H1 (cell line): Measurements from ENCODE around the gene ADCY9.

Experiments
- ASH2L ChIP-seq: fragments of 200-600, 300-600 bp; sonication (generic); IDR thresholded peaks from one replicate; pipeline ENCODE4 v1.7.1; 2017; ENCODE audit warnings: low read length
- CEBPB ChIP-seq: IDR thresholded peaks from 2 replicates; pipeline ENCODE4 v1.6.1; 2012; ENCODE audit warnings: low read depth, low read length
- EP300 ChIP-seq, 2 experiments: IDR thresholded peaks; 1 replicate in 1 of 2; 2 replicates in 1 of 2; pipeline ENCODE4 v1.6.1; 2011 to 2012; ENCODE audit warnings: low read depth in 2 of 2, low read length in 2 of 2, mild to moderate bottlenecking in 2 of 2, borderline replicate concordance in 1 of 2, inconsistent platforms in 1 of 2, moderate library complexity in 1 of 2
- GTF2F1 ChIP-seq: IDR thresholded peaks from 2 replicates; pipeline ENCODE4 v1.6.1; 2012; ENCODE audit warnings: low read depth, low read length, improper control_type of control experiment, borderline replicate concordance
- NANOG ChIP-seq: IDR thresholded peaks from 2 replicates; pipeline ENCODE4 v1.6.1; 2011; ENCODE audit warnings: low read length, low read depth, mild to moderate bottlenecking, inconsistent platforms; ENCODE audit not compliant: insufficient read depth, poor library complexity, severe bottlenecking
- POLR2A ChIP-seq, 2 experiments: IDR thresholded peaks; 1 replicate in 1 of 2; 2 replicates in 1 of 2; pipeline ENCODE4 v1.6.1; 2011; ENCODE audit warnings: low read depth in 2 of 2, low read length in 2 of 2, mild to moderate bottlenecking in 2 of 2; ENCODE audit errors: control extremely low read depth in 1 of 2
- POLR2AphosphoS5 ChIP-seq: IDR thresholded peaks from 2 replicates; pipeline ENCODE4 v1.6.1; 2011; ENCODE audit warnings: low read depth, low read length
- RFX5 ChIP-seq: IDR thresholded peaks from 2 replicates; pipeline ENCODE4 v1.6.1; 2011; ENCODE audit warnings: low read depth, low read length, improper control_type of control experiment, borderline replicate concordance
- SIN3A ChIP-seq, 2 experiments: IDR thresholded peaks in 1 of 2; conservative IDR thresholded peaks in 1 of 2; 2 replicates each; pipeline ENCODE4 v1.6.1; 2011 to 2012; ENCODE audit warnings: low read length in 2 of 2, improper control_type of control experiment in 1 of 2, low read depth in 1 of 2, mild to moderate bottlenecking in 1 of 2
- SRF ChIP-seq: IDR thresholded peaks from 2 replicates; pipeline ENCODE4 v1.6.1; 2011; ENCODE audit warnings: mild to moderate bottlenecking, low read depth, low read length, moderate library complexity
- TAF1 ChIP-seq: IDR thresholded peaks from 2 replicates; pipeline ENCODE4 v1.6.1; 2011; ENCODE audit warnings: mild to moderate bottlenecking, low read depth, low read length
- TEAD4 ChIP-seq: IDR thresholded peaks from 2 replicates; pipeline ENCODE4 v1.6.1; 2012; ENCODE audit warnings: low read depth, low read length, inconsistent platforms, mixed read lengths
- TF ChIP-seq, protein P1 (sequence below), 3 experiments: IDR thresholded peaks; 1 replicate in 2 of 3; 2 replicates in 1 of 3; pipeline versions ENCODE4 v1.5.1 to v1.6.1; 2011; ENCODE audit warnings: low read length in 3 of 3, mild to moderate bottlenecking in 3 of 3, inconsistent platforms in 2 of 3, low read depth in 1 of 3, moderate library complexity in 1 of 3; ENCODE audit not compliant: insufficient read depth in 1 of 3; ENCODE audit errors: control extremely low read depth in 1 of 3
- TF ChIP-seq, protein P2 (sequence below): IDR thresholded peaks from 2 replicates; pipeline ENCODE4 v1.6.1; 2012; ENCODE audit warnings: inconsistent platforms

DNA sequence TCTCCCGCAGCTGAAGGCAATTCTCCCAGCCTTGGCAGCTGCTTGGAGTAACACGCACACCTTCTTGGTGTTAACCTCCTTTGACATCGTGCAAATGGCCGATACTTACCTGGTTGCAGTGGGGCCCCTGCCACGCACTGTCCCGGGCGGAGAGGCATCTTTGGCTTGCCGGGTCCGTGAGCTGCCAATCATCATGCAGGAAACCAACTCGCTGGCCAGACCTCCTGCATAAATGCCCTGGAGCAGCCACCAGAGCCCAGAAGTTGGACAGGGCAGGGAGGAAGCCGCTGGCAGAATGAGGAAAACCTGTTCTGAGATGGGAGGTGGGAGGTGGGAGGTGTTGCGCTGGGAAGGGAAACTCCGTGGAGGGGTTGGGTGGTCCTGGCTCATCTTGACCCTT lies 194.0 kb downstream of the ADCY9 start:
- TF ChIP-seq POLR2AphosphoS5 (no peak), SIN3A (conservative IDR thresholded peaks at IDR 0.05 in 1 of 2, IDR thresholded peaks at IDR 0.05 in 1 of 2; ENCODE audit: low read depth in 1 of 2, low read length in 2 of 2) (no peak), SRF (no peak), NANOG (no peak), RFX5 (no peak), TAF1 (no peak), TEAD4 (no peak), POLR2A (IDR thresholded peaks at IDR 0.05; ENCODE audit: control extremely low read depth in 1 of 2, low read depth in 2 of 2, low read length in 2 of 2) (no peak), ASH2L (no peak), GTF2F1 (no peak), EP300 (IDR thresholded peaks at IDR 0.05; ENCODE audit: borderline replicate concordance in 1 of 2, low read depth in 2 of 2, low read length in 2 of 2) (no peak), CEBPB (no peak)
- TF ChIP-seq, protein P1, sequence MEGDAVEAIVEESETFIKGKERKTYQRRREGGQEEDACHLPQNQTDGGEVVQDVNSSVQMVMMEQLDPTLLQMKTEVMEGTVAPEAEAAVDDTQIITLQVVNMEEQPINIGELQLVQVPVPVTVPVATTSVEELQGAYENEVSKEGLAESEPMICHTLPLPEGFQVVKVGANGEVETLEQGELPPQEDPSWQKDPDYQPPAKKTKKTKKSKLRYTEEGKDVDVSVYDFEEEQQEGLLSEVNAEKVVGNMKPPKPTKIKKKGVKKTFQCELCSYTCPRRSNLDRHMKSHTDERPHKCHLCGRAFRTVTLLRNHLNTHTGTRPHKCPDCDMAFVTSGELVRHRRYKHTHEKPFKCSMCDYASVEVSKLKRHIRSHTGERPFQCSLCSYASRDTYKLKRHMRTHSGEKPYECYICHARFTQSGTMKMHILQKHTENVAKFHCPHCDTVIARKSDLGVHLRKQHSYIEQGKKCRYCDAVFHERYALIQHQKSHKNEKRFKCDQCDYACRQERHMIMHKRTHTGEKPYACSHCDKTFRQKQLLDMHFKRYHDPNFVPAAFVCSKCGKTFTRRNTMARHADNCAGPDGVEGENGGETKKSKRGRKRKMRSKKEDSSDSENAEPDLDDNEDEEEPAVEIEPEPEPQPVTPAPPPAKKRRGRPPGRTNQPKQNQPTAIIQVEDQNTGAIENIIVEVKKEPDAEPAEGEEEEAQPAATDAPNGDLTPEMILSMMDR (IDR thresholded peaks at IDR 0.05; ENCODE audit: control extremely low read depth in 1 of 3, insufficient read depth in 1 of 3, low read depth in 1 of 3, low read length in 3 of 3), result no peak
- TF ChIP-seq, protein P2, sequence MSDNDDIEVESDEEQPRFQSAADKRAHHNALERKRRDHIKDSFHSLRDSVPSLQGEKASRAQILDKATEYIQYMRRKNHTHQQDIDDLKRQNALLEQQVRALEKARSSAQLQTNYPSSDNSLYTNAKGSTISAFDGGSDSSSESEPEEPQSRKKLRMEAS, result no peak
